ENCODE results near the gene PAX3. TPM values are rescaled to one million over a fixed set of nuclear protein-coding genes. Genes with fewer than 3 reads are reported as not detected.

Gene PAX3
- total RNA-seq, 2 donors from 2014 or later = not detected

GRCh38 chr2:222333397-222333796 is 34.6 kb upstream of the PAX3 start:
- no peaks in the 10 kb centered on the region for H3K36me3 ChIP-seq (ENCODE audit: control insufficient read depth, insufficient read depth, low read length)
- H3K4me1 Mint-ChIP-seq = no peaks in the 10 kb centered on the region
- no peak for DNase-seq
- no peaks in the 10 kb centered on the region for H3K27me3 ChIP-seq (ENCODE audit: control insufficient read depth, insufficient read depth, low read length, poor library complexity, severe bottlenecking)
- no peak overlapping the region for H3K4me3 Mint-ChIP-seq
- no peak overlapping the region for H3K27ac ChIP-seq (ENCODE audit: low read depth, low read length)
- H3K36me3 Mint-ChIP-seq (ENCODE audit: low read depth) = no peaks in the 10 kb centered on the region
- no peak for TF ChIP-seq CTCF (conservative IDR thresholded peaks at IDR 0.05)
- 87% methylated on average over 2 of the region's 2 CpGs; no CpG with 5 or more reads in 1 of the 2 experiments for WGBS, 2 experiments (ENCODE audit: insufficient coverage in 1 of 2, insufficient read length in 1 of 2)
- peaks cover 14% of the 10 kb centered on the region for H3K9me3 Mint-ChIP-seq
- H3K27me3 Mint-ChIP-seq (ENCODE audit: insufficient read depth) = peaks cover 37% of the 10 kb centered on the region
- no peak overlapping the region for H3K4me3 ChIP-seq (ENCODE audit: low read length)
- H3K4me1 ChIP-seq (ENCODE audit: control insufficient read depth, insufficient read depth, low read length) = no peaks in the 10 kb centered on the region
- H3K9me3 ChIP-seq (ENCODE audit: control insufficient read depth, low read length) = peaks cover 7% of the 10 kb centered on the region
- H3K9ac ChIP-seq (ENCODE audit: extremely low read depth, low read length, poor library complexity, severe bottlenecking) = no peak overlapping the region
- H3K27ac Mint-ChIP-seq = no peak overlapping the region

GRCh38 chr2:222332116-222332515 is 33.3 kb upstream of the PAX3 start:
- no peak for DNase-seq
- H3K9me3 Mint-ChIP-seq = peaks cover 14% of the 10 kb centered on the region
- no peak for TF ChIP-seq CTCF (conservative IDR thresholded peaks at IDR 0.05)
- H3K9ac ChIP-seq (ENCODE audit: extremely low read depth, low read length, poor library complexity, severe bottlenecking) = no peak overlapping the region
- no peak overlapping the region for H3K4me3 ChIP-seq (ENCODE audit: low read length)
- 88 to 100% methylated on average over 1 to 4 of the region's 4 CpGs for WGBS, 2 experiments (ENCODE audit: insufficient coverage in 1 of 2, insufficient read length in 1 of 2)
- H3K36me3 ChIP-seq (ENCODE audit: control insufficient read depth, insufficient read depth, low read length) = no peaks in the 10 kb centered on the region
- no peaks in the 10 kb centered on the region for H3K36me3 Mint-ChIP-seq (ENCODE audit: low read depth)
- no peak overlapping the region for H3K27ac ChIP-seq (ENCODE audit: low read depth, low read length)
- peaks cover 40% of the 10 kb centered on the region for H3K27me3 Mint-ChIP-seq (ENCODE audit: insufficient read depth)
- no peak overlapping the region for H3K4me3 Mint-ChIP-seq
- no peaks in the 10 kb centered on the region for H3K4me1 Mint-ChIP-seq
- H3K27me3 ChIP-seq (ENCODE audit: control insufficient read depth, insufficient read depth, low read length, poor library complexity, severe bottlenecking) = no peaks in the 10 kb centered on the region
- peaks cover 7% of the 10 kb centered on the region for H3K9me3 ChIP-seq (ENCODE audit: control insufficient read depth, low read length)
- no peak overlapping the region for H3K27ac Mint-ChIP-seq
- H3K4me1 ChIP-seq (ENCODE audit: control insufficient read depth, insufficient read depth, low read length) = no peaks in the 10 kb centered on the region

GRCh38 chr2:222330910-222331309 is 32.1 kb upstream of the PAX3 start:
- peaks cover 49% of the 10 kb centered on the region for H3K27me3 Mint-ChIP-seq (ENCODE audit: insufficient read depth)
- no peak overlapping the region for H3K27ac Mint-ChIP-seq
- H3K4me1 ChIP-seq (ENCODE audit: control insufficient read depth, insufficient read depth, low read length) = no peaks in the 10 kb centered on the region
- H3K9me3 ChIP-seq (ENCODE audit: control insufficient read depth, low read length) = peaks cover 7% of the 10 kb centered on the region
- no peaks in the 10 kb centered on the region for H3K4me1 Mint-ChIP-seq
- no peak overlapping the region for H3K4me3 Mint-ChIP-seq
- H3K9ac ChIP-seq (ENCODE audit: extremely low read depth, low read length, poor library complexity, severe bottlenecking) = no peak overlapping the region
- no peaks in the 10 kb centered on the region for H3K36me3 ChIP-seq (ENCODE audit: control insufficient read depth, insufficient read depth, low read length)
- no peak overlapping the region for H3K27ac ChIP-seq (ENCODE audit: low read depth, low read length)
- peaks cover 14% of the 10 kb centered on the region for H3K9me3 Mint-ChIP-seq
- H3K36me3 Mint-ChIP-seq (ENCODE audit: low read depth) = no peaks in the 10 kb centered on the region
- H3K27me3 ChIP-seq (ENCODE audit: control insufficient read depth, insufficient read depth, low read length, poor library complexity, severe bottlenecking) = peaks cover 12% of the 10 kb centered on the region
- H3K4me3 ChIP-seq (ENCODE audit: low read length) = no peak overlapping the region
- DNase-seq = no peak
- 95 to 98% methylated on average over 4 of the region's 4 CpGs for whole genome bisulfite sequencing, 2 experiments (ENCODE audit: insufficient coverage in 1 of 2, insufficient read length in 1 of 2)
- TF ChIP-seq CTCF (conservative IDR thresholded peaks at IDR 0.05) = no peak

Data from endodermal cell (in vitro differentiated cells).